DMS114 treated with DMSO at 0.1 percent for 48 hours (cell line): ENCODE results near the gene SYNGR4.
A peak's percentile ranks its signal among the peaks of the same experiment; 100 is the strongest.

ENCODE experiments used
- DNase-seq: peaks from one replicate; lab custom pipeline; 2025; ENCODE audit not compliant: unreplicated experiment; lab: John Stamatoyannopoulos, UW

The SYNGR4 gene

DNA sequence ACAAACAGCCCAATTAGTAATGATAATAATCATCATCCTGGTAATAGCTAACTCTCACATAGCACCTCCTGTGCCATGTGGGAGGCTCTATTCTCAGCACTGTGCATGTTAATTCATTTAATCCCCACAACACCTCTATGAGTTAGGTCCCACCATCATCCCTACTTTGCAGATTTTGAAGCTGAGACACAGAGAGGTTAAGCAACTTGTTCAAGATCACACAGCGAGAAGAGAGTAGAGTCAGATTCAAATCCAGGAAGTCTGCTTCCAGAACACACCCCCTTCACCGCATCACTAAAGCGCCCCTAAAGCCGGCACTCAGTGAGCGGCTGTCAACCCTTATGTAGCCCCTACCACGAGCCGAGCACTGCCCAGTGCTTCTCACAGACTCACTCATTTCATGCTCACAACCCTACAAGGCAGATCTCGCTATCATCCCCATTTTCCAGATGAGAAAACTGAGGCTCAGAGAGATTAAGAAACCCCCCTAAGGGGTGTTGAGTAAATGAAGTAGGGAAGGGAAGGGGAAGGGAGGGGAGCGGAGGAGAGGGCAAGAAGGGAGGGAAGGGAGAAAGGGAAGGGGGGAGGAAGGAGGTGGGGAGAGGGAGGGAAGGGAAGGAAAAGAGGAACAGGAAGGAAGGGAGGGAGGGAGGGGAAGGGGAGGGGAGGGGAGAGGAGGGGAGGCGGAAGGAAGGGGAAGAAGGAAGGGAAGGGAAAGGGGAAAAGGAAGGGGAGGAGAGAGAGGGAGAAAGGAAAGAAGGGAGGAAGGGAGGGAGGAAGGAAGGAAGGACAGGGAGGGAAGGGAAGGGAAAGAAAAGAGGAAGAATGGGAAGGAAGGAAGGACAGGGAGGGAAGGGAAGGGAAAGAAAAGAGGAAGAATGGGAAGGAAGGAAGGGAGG, 22.4 kb upstream of the SYNGR4 start:
- no peak for DNase-seq

DNA sequence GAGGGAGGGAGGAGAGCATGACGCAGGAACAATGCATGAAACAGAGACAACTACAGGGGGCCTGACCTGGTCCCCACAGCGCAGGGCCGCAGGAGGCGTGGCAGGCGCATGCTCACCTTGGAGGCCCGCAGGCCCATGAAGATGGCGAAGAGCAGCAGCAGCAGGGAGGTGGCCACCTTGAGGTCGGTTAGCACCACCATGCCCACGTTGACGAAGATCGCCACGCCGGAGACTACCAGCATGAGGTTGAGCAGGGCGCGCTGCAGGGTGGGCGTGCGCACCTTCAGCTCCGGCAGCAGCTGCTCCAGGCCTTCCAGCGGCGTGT, 21.8 kb upstream of the SYNGR4 start:
- DNase-seq, result no peak

DNA sequence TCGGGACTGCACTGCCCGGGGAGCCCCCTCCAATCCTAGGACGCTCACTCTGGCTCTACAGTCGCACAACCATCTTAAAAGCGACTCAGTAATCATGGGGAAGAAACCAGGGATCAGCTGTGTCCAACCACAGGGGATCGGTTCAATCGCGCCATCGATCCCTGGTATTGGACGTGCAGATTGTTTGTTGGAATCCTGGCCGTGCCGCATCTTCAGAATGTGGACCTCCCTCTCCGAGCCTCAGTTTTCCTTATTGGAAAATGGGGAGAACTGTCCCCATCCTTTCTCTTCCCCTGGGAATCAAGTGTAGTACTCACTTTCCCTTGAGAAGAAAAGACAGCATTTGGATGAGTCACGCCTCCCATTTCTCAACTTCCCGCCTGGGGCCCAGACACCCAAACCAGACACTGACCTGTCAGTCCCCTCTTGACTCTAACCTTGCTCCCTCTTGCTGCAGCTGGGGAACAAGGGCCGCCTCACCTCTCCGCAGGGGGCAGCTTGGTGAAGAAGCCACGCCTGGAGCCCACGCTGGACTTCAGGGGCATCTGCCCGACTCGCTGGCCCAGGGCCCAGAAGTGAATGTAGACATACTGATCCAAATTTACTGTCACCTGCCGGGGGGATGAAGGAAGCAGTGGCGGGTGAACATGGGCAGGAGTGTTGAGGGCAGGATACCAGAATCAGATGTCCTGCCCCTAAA, 21.2 kb upstream of the SYNGR4 start:
- DNase-seq, result no peak

DNA sequence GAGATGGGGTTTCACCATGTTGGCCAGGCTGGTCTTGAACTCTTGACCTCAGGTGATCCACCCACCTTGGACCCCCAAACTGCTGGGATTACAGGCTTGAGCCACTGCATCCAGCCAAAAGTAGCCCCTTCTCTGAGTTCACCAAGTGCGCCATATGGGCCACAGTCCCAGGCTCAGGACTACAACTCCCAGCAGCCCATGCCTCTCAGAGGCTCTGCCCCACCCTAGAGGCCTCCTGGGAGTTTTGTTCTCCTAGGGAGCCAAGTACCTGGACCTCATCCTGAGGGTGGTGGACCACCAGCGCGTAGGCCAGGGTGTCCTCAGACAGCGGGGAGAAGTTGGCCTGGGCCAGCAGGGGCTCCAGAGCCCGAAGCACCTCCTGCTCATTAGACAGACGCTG, 19.3 kb upstream of the SYNGR4 start:
- DNase-seq, result no peak

- no peak for DNase-seq
Observed at GRCh38 chr19:48346191-48346590, 18.0 kb upstream of the SYNGR4 start.

GRCh38 chr19:48348045-48348444, 16.1 kb upstream of the SYNGR4 start:
- DNase-seq, result no peak

DNA sequence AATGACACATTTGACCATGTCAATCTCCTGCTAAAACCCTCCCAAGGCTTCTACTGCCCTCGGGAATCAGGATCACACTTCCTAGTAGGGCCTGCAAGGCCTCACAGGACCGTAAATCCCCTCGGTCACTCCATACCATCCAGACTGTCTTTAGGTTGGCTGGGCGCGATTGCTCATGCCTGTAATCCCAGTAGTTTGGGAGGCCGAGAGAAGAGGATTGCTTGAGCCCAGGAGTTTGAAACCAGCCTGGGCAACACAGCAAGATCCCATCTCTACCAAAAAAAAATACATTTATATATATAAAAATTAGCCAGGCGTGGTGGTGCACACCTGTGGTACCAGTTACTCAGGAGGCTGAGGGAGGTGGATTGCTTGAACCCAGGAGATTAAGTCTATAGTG, 15.4 kb upstream of the SYNGR4 start:
- no peak for DNase-seq

- DNase-seq, result no peak
Observed at GRCh38 chr19:48350856-48351255, 13.3 kb upstream of the SYNGR4 start.

DNA sequence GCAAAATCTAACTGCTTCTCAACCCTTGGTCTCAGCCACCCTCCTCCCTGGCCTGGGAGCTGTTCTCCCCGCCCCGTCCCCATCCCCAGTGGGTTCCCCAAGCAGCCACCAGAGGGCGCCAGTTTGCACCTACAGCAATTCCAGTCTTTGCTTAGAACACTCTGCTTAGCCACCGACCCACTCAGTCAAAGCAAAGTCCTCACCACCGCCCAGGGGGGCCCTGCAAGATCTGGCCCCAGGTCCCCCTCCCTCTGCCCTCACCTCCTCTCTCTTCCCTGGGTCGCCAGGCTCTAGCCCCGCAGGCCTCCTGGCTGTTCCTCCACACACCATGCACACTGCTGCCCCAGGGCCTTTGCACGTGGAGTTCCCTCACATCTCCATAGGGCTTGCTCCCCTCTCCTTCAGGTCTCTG, 12.8 kb upstream of the SYNGR4 start:
- DNase-seq, result no peak

- DNase-seq, result no peak
Observed at GRCh38 chr19:48353677-48354076, 10.5 kb upstream of the SYNGR4 start.

DNA sequence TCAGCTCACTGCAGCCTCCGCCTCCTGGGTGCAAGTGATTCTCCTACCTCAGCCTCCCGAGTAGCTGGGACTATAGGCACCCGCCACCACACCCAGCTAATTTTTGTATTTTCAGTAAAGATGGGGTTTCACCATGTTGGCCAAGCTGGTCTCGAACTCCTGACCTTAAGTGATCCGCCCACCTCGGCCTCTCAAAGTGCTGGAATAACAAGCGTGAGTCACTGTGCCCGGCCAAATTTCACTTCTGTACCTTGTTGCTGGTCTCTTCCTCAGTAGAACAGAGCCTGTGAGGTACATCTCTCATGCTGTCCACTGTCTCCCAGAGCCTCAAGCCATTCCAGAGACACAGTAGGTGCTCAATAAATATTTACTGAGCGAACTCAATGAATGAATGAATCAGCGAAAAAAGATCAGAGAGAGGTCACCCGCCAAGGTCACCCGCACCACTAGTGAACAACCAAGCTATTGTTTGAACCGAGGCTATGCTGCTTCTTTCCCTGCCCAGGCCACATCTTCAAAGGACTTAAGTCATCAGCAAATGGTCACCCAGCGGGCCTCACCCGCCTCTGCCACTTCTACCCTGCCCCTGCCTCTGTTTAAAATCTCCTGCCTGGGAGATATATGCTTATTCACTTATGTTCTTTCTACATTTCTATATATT, 9.7 kb upstream of the SYNGR4 start:
- DNase-seq, result no peak

- no peak for DNase-seq
Observed at GRCh38 chr19:48355365-48355954, 8.7 kb upstream of the SYNGR4 start.

DNA sequence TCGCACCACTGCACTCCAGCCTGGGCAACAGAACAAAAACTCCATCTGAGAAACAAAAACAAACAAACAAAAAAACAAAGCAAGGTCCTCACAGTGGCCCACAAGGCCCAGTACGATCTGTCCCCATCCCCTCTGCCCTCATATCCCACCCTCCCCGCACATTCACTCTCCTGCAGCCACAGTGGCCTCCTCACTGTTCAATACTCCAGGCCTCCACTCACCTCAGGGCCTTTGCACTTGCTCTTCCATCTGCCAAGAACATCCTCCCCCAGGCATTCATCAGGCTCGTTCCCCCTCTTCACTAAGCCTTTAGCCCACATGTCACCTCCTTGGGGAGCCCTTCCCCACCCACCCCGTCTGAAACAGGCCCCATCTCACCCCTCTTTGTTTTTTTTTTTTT, 5.0 kb upstream of the SYNGR4 start:
- no peak for DNase-seq

GRCh38 chr19:48361912-48362311, 2.3 kb upstream of the SYNGR4 start:
- DNase-seq, result no peak

- DNase-seq, result peak; percentile 86
Observed at GRCh38 chr19:48362716-48363499, 1.3 kb upstream of the SYNGR4 start.

- DNase-seq, result no peak
Observed at GRCh38 chr19:48363500-48363809, 712 bp upstream of the SYNGR4 start.

DNA sequence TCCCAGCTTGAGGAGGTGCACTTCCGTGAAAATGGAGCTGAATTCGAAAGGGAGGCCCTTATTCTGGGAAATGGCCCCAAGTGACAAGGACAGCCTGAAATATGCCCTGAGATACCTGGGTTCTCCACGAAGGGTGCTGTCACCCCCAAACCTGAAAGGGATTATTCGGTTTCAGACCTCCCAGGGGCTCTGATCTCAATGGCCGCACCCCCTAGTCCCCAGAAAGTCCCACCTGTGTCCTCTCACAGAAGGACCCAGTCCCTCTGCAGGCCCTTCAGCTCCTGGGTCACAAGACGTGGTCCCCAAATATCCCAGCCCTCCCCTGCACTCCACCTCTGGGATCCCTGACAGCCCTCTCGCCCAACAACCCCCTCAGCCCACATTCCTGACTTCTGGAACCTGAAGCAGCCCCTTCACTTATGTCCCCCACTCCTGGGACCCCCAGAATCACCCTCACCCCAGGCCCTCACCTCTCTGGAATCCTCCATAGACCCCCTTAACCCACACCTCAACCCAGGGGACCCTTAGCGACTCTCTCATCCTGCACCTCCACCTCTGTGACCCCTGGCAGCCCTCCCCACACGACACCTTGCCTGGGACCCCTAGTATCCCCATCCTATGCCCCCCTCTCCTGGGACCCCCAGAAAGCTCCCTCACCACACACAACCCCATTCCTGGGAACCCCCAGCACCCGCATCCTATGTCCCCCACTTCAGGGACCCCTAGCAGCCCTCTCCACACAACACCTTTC, 606 bp downstream of the SYNGR4 start:
- DNase-seq, result no peak

DNA sequence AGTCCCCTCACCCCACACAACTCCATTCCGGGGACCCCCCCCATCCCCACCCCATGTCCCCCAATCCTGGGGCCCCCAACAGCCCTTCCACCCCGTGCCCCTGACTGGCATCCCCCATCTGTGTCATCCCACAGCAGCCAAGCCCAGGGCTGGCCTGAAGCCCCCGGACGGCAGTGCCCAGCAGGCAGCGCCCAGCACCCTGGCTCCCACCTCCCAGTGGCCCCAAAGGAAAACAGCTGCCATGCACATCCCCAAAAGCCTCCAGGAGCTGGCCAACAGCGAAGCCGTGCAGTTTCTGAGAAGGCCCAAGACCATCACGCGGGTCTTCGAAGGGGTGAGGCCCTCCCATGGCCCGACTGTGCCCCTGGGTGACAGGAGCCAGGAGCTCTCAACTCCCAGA, 1.4 kb downstream of the SYNGR4 start:
- DNase-seq, result no peak

DNA sequence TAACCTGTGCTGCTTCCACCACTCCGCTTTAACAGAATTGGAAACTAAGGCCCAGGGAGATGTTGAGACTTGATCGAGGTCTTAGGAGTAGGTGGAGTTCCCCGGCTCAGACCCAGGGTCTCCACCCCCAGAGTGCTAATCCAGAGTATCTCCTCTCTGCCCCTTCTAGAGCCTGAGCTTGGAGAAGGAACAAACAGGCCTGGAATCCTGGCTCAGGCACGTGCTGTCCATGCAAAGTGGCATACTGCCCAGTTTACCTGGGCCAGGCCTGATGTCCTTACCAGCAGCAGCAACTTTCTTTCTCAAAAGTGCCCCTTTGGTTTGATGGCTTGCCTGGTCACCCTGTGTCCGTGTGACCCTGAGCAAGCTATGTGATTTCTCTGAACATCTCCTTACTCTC, 3.7 kb downstream of the SYNGR4 start:
- DNase-seq, result no peak

- no peak for DNase-seq
Observed at GRCh38 chr19:48368936-48369335, 4.8 kb downstream of the SYNGR4 start.
